CD4-positive, alpha-beta memory T cell (primary cell): Measurements from ENCODE around the gene ACOT4. TPM values are rescaled to one million over a fixed set of nuclear protein-coding genes. Genes with fewer than 3 reads are reported as not detected.

ENCODE experiments used
- CTCF ChIA-PET: fragments of 350-600 bp; sonication (Branson Sonifier 250); formaldehyde crosslinking; loops from one replicate; lab custom pipeline; 2021; ENCODE audit warnings: inconsistent platforms; ENCODE audit not compliant: partially characterized antibody; lab: Charles Lee
- POLR2A ChIA-PET: fragments of 350-600 bp; sonication (Branson Sonifier 250); formaldehyde crosslinking; loops from one replicate; lab custom pipeline; 2021; ENCODE audit not compliant: partially characterized antibody; lab: Charles Lee
- DNase-seq, 5 donors: peaks; one replicate each; pipeline versions ENCODE4 v3.0.0 to v3.0.0-alpha.2; 2020 to 2022; ENCODE audit warnings: mixed read lengths in 1 of 5
- H3K27ac ChIP-seq: one replicate; pipeline ENCODE4 v1.7.0; 2013; ENCODE audit warnings: low read depth, low read length
- H3K27me3 ChIP-seq: 2 replicates; pipeline ENCODE4 v1.7.0; 2013; ENCODE audit warnings: mild to moderate bottlenecking, low read length, moderate library complexity; ENCODE audit not compliant: insufficient read depth
- H3K36me3 ChIP-seq: 2 replicates; pipeline ENCODE4 v1.7.0; 2013; ENCODE audit warnings: mild to moderate bottlenecking, low read length, moderate library complexity; ENCODE audit not compliant: insufficient read depth
- H3K4me1 ChIP-seq: 2 replicates; pipeline ENCODE4 v1.7.0; 2013; ENCODE audit warnings: mild to moderate bottlenecking, low read length, moderate library complexity; ENCODE audit not compliant: insufficient read depth
- H3K4me3 ChIP-seq, 2 donors: one replicate each; pipeline ENCODE4 v1.7.0; 2013; ENCODE audit warnings: low read length in 2 of 2, mild to moderate bottlenecking in 1 of 2
- H3K9me3 ChIP-seq, 2 donors: one replicate each; pipeline ENCODE4 v1.7.0; 2013; ENCODE audit warnings: low read length in 2 of 2, control low read depth in 1 of 2; ENCODE audit not compliant: control insufficient read depth in 1 of 2
- H3K27ac Mint-ChIP-seq, 7 donors: one replicate each; pipeline ENCODE4 v1.8.0; 2020 to 2021; ENCODE audit warnings: mixed read lengths in 7 of 7, mild to moderate bottlenecking in 6 of 7, inconsistent platforms in 3 of 7, moderate library complexity in 3 of 7
- H3K27me3 Mint-ChIP-seq, 2 donors: one replicate each; pipeline ENCODE4 v1.8.0; 2020 to 2021; ENCODE audit warnings: mixed read lengths in 2 of 2
- H3K36me3 Mint-ChIP-seq, 2 donors: one replicate each; pipeline ENCODE4 v1.8.0; 2020 to 2021; ENCODE audit warnings: mixed read lengths in 2 of 2, inconsistent platforms in 1 of 2, mild to moderate bottlenecking in 1 of 2
- H3K4me1 Mint-ChIP-seq, 4 donors: one replicate each; pipeline ENCODE4 v1.8.0; 2020 to 2021; ENCODE audit warnings: mixed read lengths in 4 of 4, mild to moderate bottlenecking in 1 of 4
- H3K4me3 Mint-ChIP-seq, 8 donors: one replicate each; pipeline ENCODE4 v1.8.0; 2020 to 2021; ENCODE audit warnings: mixed read lengths in 8 of 8, mild to moderate bottlenecking in 7 of 8, moderate library complexity in 6 of 8, inconsistent platforms in 3 of 8
- H3K9me3 Mint-ChIP-seq, 8 donors: one replicate each; pipeline ENCODE4 v1.8.0; 2020 to 2021; ENCODE audit warnings: mixed read lengths in 8 of 8, mild to moderate bottlenecking in 5 of 8, inconsistent platforms in 3 of 8, moderate library complexity in 1 of 8
- intact Hi-C: fragments of 100-400 bp; cut with micrococcal nuclease; formaldehyde crosslinking; loops from one replicate; pipeline ENCODE4 v1.15.1; 2023
- polyA plus RNA-seq, 2 donors: library from polyadenylated mRNA; unstranded; fragments of 300-500 nt; fragmentation: Illumina TruSeq; gene quantifications; one replicate each; pipeline ENCODE4 v1.2.3, GENCODE V29; 2021
- total RNA-seq, 2 experiments: library from RNA; stranded (reverse); gene quantifications; one replicate each; pipeline ENCODE4 v1.2.3, GENCODE V29; 2021

The ACOT4 gene
- total and polyA plus RNA-seq, 4 experiments from 2014 or later = 1.2 to 8.1 (median 3.3) TPM

DNA sequence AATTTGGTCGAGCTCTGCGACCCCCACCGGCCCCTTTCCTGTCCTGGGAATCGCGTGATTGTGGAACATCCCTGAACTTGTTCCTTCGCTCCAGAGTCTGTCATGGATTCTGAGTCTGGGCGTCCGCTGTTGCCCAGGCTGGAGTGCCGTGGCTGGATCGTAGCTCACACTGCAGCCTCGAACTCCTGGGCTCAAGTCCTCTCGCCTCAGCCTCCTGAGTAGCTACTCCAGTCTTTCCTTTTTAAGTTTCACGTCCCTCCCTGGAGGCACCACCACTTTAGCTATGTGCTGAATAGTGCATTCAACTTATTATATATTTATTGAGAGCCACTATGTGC is 21.3 kb downstream of the ACOT4 start:
- DNase-seq = no peak
- Histone ChIP-seq H3K27me3 (no peaks in the 10 kb centered on the region), H3K4me3 (peak overlapping the region; percentile 28 to 82), H3K36me3 (no peaks in the 10 kb centered on the region), H3K27ac (peak overlapping the region; percentile 40), H3K9me3 (no peaks in the 10 kb centered on the region), H3K4me1 (peaks cover 3% of the 10 kb centered on the region)
- Mint-ChIP-seq H3K4me3 (peak overlapping the region; percentile 85 to 90 (median 87)), H3K9me3 (no peaks in the 10 kb centered on the region), H3K27ac (peak overlapping the region; percentile 46 to 91 (median 75)), H3K4me1 (peaks cover 0 to 6% (median 3%) of the 10 kb centered on the region in 4 donors), H3K36me3 (no peaks in the 10 kb centered on the region), H3K27me3 (no peaks in the 10 kb centered on the region)
- ChIA-PET POLR2A (interaction anchor here (0.9 to 4.7 kb wide), 23 partner anchors 9 to 554 kb away, joined by 3 to 93 read pairs (median 6); partner anchors contain the start of genes ACOT2, ACOT4, DNAL1 and NUMB), CTCF (interaction anchor here (0.8 to 3.1 kb wide), 9 partner anchors 9 to 113 kb away, joined by 3 to 33 read pairs (median 4); partner anchors contain the start of gene ACOT2)
- intact Hi-C loops = no loop called here

- no peaks in the 10 kb centered on the region for H3K36me3 ChIP-seq
- intact Hi-C loops = no loop called here
Measured at GRCh38 chr14:73613419-73613963, 21.8 kb downstream of the ACOT4 start.

DNA sequence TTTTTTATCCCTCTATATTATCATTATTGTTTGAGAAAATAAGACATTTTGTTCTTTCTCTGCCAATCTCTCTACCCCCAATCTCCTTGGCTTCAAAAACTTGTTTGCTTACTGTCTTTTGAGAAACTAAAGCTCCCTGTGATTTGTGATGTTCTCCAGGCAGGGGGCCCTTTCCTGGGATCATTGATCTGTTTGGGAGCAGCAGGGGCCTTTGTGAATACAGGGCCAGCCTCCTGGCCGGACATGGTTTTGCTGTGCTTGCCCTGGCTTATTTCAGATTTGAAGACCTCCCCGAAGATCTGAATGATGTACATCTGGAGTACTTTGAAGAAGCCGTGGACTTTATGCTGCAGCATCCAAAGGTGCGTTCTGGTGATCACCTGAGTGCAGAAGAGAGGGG is 25.2 kb downstream of the ACOT4 start:
- Mint-ChIP-seq H3K4me3 (no peak overlapping the region), H3K36me3 (no peaks in the 10 kb centered on the region), H3K9me3 (no peaks in the 10 kb centered on the region), H3K4me1 (peaks cover 0 to 6% (median 3%) of the 10 kb centered on the region in 4 donors), H3K27me3 (no peaks in the 10 kb centered on the region), H3K27ac (no peak overlapping the region)
- DNase-seq = no peak
- no peak overlapping the region for H3K27ac ChIP-seq
- H3K4me1 ChIP-seq = peaks cover 3% of the 10 kb centered on the region
- no peaks in the 10 kb centered on the region for H3K36me3 ChIP-seq
- no peak overlapping the region for H3K4me3 ChIP-seq
- intact Hi-C loops = no loop called here
- no peaks in the 10 kb centered on the region for H3K27me3 ChIP-seq
- ChIA-PET CTCF (interaction anchor here (1.0 to 2.8 kb wide), 2 partner anchors 16 to 108 kb away, joined by 3 to 11 read pairs; no protein-coding TSS in a partner anchor), POLR2A (interaction anchor here (2.0 kb wide), 1 partner anchor 25 kb away, joined by 5 read pairs; the partner anchor contains the start of gene ACOT4)
- no peaks in the 10 kb centered on the region for H3K9me3 ChIP-seq

More at GRCh38 chr14:73613419-73613963, 21.8 kb downstream of the ACOT4 start:
- Mint-ChIP-seq H3K36me3 (no peaks in the 10 kb centered on the region), H3K27ac (peak overlapping the region in 4 of 7 donors; percentile 74 to 91 (median 85)), H3K4me3 (peak overlapping the region; percentile 40 to 90 (median 87)), H3K9me3 (no peaks in the 10 kb centered on the region), H3K27me3 (no peaks in the 10 kb centered on the region), H3K4me1 (peaks cover 0 to 6% (median 3%) of the 10 kb centered on the region in 4 donors)
- DNase-seq = no peak
- ChIA-PET CTCF (interaction anchor here (1.1 to 3.1 kb wide), 9 partner anchors 9 to 113 kb away, joined by 4 to 33 read pairs (median 5); partner anchors contain the start of gene ACOT2), POLR2A (interaction anchor here (1.0 to 4.7 kb wide), 19 partner anchors 9 to 555 kb away, joined by 3 to 93 read pairs (median 6); partner anchors contain the start of genes ACOT2, ACOT4, DNAL1 and NUMB)
- Histone ChIP-seq H3K4me1 (peaks cover 3% of the 10 kb centered on the region), H3K27ac (no peak overlapping the region), H3K27me3 (no peaks in the 10 kb centered on the region), H3K4me3 (peak overlapping the region in 1 of 2 donors; percentile 82), H3K9me3 (no peaks in the 10 kb centered on the region)

DNA sequence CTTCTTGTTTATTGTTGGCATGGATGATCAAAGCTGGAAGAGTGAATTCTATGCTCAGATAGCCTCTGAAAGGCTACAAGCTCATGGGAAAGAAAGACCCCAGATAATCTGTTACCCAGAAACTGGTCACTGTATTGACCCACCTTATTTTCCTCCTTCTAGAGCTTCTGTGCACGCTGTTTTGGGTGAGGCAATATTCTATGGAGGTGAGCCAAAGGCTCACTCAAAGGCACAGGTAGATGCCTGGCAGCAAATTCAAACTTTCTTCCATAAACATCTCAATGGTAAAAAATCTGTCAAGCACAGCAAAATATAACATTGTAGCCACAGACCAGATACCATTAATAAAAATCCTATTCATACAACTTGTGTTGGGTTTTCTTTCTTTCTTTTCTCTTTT is 27.9 kb downstream of the ACOT4 start:
- no peaks in the 10 kb centered on the region for H3K27me3 ChIP-seq
- Mint-ChIP-seq H3K27ac (no peak overlapping the region), H3K27me3 (no peaks in the 10 kb centered on the region), H3K4me1 (no peaks in the 10 kb centered on the region), H3K9me3 (no peaks in the 10 kb centered on the region), H3K36me3 (no peaks in the 10 kb centered on the region), H3K4me3 (no peak overlapping the region)
- CTCF ChIA-PET = interaction anchor here (0.8 to 2.8 kb wide), 3 partner anchors 14 to 98 kb away, joined by 4 to 11 read pairs (median 4); no protein-coding TSS in a partner anchor
- H3K27ac ChIP-seq = no peak overlapping the region
- no peak overlapping the region for H3K4me3 ChIP-seq
- DNase-seq = no peak
- intact Hi-C loops = no loop called here
- no peaks in the 10 kb centered on the region for H3K36me3 ChIP-seq
- no peaks in the 10 kb centered on the region for H3K9me3 ChIP-seq
- POLR2A ChIA-PET = interaction anchor here (0.7 to 1.3 kb wide), 2 partner anchors 20 to 112 kb away, joined by 3 to 6 read pairs; no protein-coding TSS in a partner anchor
- no peaks in the 10 kb centered on the region for H3K4me1 ChIP-seq

- no peaks in the 10 kb centered on the region for H3K36me3 Mint-ChIP-seq
- H3K9me3 Mint-ChIP-seq = no peaks in the 10 kb centered on the region
- no peaks in the 10 kb centered on the region for H3K4me1 Mint-ChIP-seq
- Histone ChIP-seq H3K4me1 (no peaks in the 10 kb centered on the region), H3K36me3 (no peaks in the 10 kb centered on the region), H3K4me3 (no peak overlapping the region), H3K27ac (no peak overlapping the region), H3K27me3 (no peaks in the 10 kb centered on the region), H3K9me3 (no peaks in the 10 kb centered on the region)
- H3K27me3 Mint-ChIP-seq = no peaks in the 10 kb centered on the region
- no peak for DNase-seq
- POLR2A ChIA-PET = interaction anchor here (0.7 to 1.3 kb wide), 2 partner anchors 20 to 113 kb away, joined by 3 to 6 read pairs; no protein-coding TSS in a partner anchor
- no peak overlapping the region for H3K4me3 Mint-ChIP-seq
- CTCF ChIA-PET = no interaction called here
- intact Hi-C loops = no loop called here
- H3K27ac Mint-ChIP-seq = no peak overlapping the region
Measured at GRCh38 chr14:73620268-73620667, 28.6 kb downstream of the ACOT4 start.

DNA sequence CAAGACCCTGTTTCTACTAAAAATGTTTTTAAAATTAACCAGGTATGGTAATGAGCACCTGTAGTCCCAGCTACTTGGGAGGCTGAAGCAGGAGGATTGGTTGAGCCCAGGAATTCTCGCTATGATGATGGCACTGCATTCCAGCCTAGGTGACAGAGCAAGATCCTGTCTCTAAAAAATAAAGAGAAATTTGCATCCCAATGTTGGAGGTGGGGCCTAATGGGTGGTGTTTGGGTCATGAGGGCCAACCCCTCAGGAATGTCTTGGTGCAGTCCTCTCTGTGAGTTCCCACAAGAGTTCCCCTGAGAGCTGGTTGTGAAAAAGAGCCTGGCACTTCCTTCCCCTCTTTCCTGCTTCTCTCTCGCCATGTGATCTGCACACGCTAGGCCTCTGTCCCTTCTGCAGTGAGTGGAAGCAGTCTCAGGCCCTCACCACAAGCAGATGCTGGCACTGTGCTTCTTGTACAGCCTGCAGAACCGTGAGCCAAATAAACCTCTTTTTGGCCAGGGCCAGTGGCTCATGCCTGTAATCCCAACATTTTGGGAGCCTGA is 31.9 kb downstream of the ACOT4 start:
- Mint-ChIP-seq H3K4me1 (no peaks in the 10 kb centered on the region), H3K4me3 (no peak overlapping the region), H3K27me3 (no peaks in the 10 kb centered on the region), H3K9me3 (no peaks in the 10 kb centered on the region), H3K36me3 (no peaks in the 10 kb centered on the region), H3K27ac (peak overlapping the region in 1 of 7 donors; percentile 42)
- intact Hi-C loops = no loop called here
- H3K4me3 ChIP-seq = no peak overlapping the region
- CTCF ChIA-PET = no interaction called here
- H3K4me1 ChIP-seq = no peaks in the 10 kb centered on the region
- H3K27me3 ChIP-seq = no peaks in the 10 kb centered on the region
- no peak for DNase-seq
- no peak overlapping the region for H3K27ac ChIP-seq
- H3K9me3 ChIP-seq = no peaks in the 10 kb centered on the region
- H3K36me3 ChIP-seq = no peaks in the 10 kb centered on the region
- POLR2A ChIA-PET = no interaction called here

- H3K27ac ChIP-seq = no peak overlapping the region
- no peaks in the 10 kb centered on the region for H3K9me3 ChIP-seq
- CTCF ChIA-PET = interaction anchor here (2.8 kb wide), 1 partner anchor 117 kb away, joined by 15 read pairs; no protein-coding TSS in a partner anchor
- Mint-ChIP-seq H3K27me3 (peaks cover 2 to 10% of the 10 kb centered on the region in 2 donors), H3K27ac (no peak overlapping the region), H3K4me3 (no peak overlapping the region), H3K4me1 (no peaks in the 10 kb centered on the region), H3K36me3 (no peaks in the 10 kb centered on the region), H3K9me3 (peaks cover 0 to 2% (median 0%) of the 10 kb centered on the region in 8 donors)
- no peak overlapping the region for H3K4me3 ChIP-seq
- H3K36me3 ChIP-seq = no peaks in the 10 kb centered on the region
- no peaks in the 10 kb centered on the region for H3K4me1 ChIP-seq
- POLR2A ChIA-PET = interaction anchor here (2.1 kb wide), 1 partner anchor 13 kb away, joined by 6 read pairs; the partner anchor contains the start of gene ACOT6
- DNase-seq = no peak
- intact Hi-C loops = no loop called here
- no peaks in the 10 kb centered on the region for H3K27me3 ChIP-seq
Measured at GRCh38 chr14:73625706-73626105, 34.0 kb downstream of the ACOT4 start.
